ENCODE data around the gene GMDS.

The GMDS gene

DNA sequence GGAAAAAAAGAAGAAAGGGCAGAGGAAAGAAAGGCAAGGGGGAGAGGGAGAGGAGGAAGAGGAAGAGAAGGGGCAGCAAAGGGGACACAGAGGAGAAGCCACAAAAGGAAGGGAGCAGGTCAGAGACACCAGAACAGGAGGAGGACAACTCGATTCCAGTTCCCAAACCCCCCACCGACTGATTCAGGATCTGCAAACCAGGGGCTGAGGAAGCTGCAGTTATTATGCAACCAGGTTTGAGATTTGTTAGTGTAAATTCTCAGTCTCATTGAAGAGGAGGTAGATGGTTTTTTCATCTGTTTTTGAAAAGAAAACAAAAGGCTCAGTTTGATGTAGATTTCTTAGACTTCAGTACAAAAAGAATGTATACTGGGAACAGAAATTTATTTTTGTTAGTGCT lies 432.9 kb downstream of the GMDS start:
- no peak overlapping the region for H3K23ac ChIP-seq (ENCODE audit: low read length)
- no peak for DNase-seq
- no CpG with 5 or more reads among the region's 2 CpGs for WGBS (ENCODE audit: extremely low coverage, insufficient coverage, insufficient read length)

DNA sequence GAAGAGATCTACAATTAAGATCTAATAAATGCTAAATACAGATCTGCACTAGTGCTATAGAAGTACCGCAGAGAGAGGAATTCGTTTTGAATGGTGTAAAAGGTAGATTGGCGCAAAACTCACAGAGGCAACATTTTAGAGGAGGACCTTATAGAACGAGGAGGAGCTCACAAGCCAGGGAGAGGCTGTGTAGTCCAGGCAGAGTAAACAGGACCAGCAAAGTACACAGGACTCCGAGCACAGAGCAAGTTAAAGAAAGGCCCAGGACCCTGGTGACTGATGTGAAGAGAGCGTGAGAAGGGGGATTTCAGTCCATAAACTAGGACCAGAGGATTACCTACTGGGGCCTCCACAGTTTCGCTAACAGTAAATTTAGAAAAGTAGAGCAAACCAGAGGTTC lies 433.4 kb downstream of the GMDS start:
- Histone ChIP-seq H3K79me2 (ENCODE audit: control insufficient read depth, insufficient read depth, low read length, poor library complexity) (no peaks in the 10 kb centered on the region), H4K91ac (ENCODE audit: low read depth, low read length) (no peak overlapping the region), H3K79me1 (ENCODE audit: low read length) (no peaks in the 10 kb centered on the region), H3K4me3 (ENCODE audit: low read depth, low read length) (no peak overlapping the region), H2AK5ac (ENCODE audit: low read length) (no peak overlapping the region), H3K4me2 (ENCODE audit: low read length) (no peak overlapping the region), H4K8ac (ENCODE audit: low read depth, low read length) (no peak overlapping the region), H3K27me3 (ENCODE audit: insufficient read depth, low read length) (no peaks in the 10 kb centered on the region), H3K36me3 (ENCODE audit: control insufficient read depth in 1 of 2, insufficient read depth in 2 of 2, low read length in 2 of 2) (no peaks in the 10 kb centered on the region), H3K9me3 (ENCODE audit: insufficient read depth, low read depth, low read length) (no peaks in the 10 kb centered on the region), H3K18ac (ENCODE audit: low read length) (no peak overlapping the region), H3K4me1 (ENCODE audit: control insufficient read depth in 1 of 2, insufficient read depth in 2 of 2, low read length in 2 of 2) (no peaks in the 10 kb centered on the region), H2BK120ac (ENCODE audit: insufficient read depth, low read length, poor library complexity) (no peak overlapping the region), H3K27ac (ENCODE audit: low read depth, low read length) (no peak overlapping the region), H2AFZ (ENCODE audit: insufficient read depth, low read length, poor library complexity) (no peak overlapping the region), H3K4ac (ENCODE audit: low read depth, low read length) (no peak overlapping the region), H2BK12ac (ENCODE audit: low read length) (no peak overlapping the region), H3K23ac (ENCODE audit: low read length) (no peak overlapping the region), H4K12ac (ENCODE audit: low read depth, low read length) (no peak overlapping the region), H3K14ac (ENCODE audit: low read length) (no peak overlapping the region), H2BK5ac (ENCODE audit: low read depth, low read length, poor library complexity) (no peak overlapping the region), H3K9ac (ENCODE audit: low read length) (no peak overlapping the region)
- DNase-seq: no peak
- no CpG with 5 or more reads among the region's 7 CpGs for WGBS (ENCODE audit: extremely low coverage, insufficient coverage, insufficient read length)

More for the DNA sequence above, 432.9 kb downstream of the GMDS start:
- H2BK12ac ChIP-seq (ENCODE audit: low read length): no peak overlapping the region
- no peak overlapping the region for H2AK5ac ChIP-seq (ENCODE audit: low read length)
- no peaks in the 10 kb centered on the region for H3K79me1 ChIP-seq (ENCODE audit: low read length)
- H3K4me2 ChIP-seq (ENCODE audit: low read length): no peak overlapping the region
- H3K9ac ChIP-seq (ENCODE audit: low read length): no peak overlapping the region
- no peak overlapping the region for H3K14ac ChIP-seq (ENCODE audit: low read length)
- H2BK5ac ChIP-seq (ENCODE audit: low read depth, low read length, poor library complexity): no peak overlapping the region
- no peak overlapping the region for H4K91ac ChIP-seq (ENCODE audit: low read depth, low read length)
- H4K8ac ChIP-seq (ENCODE audit: low read depth, low read length): no peak overlapping the region
- no peak overlapping the region for H3K18ac ChIP-seq (ENCODE audit: low read length)
- no peak overlapping the region for H4K12ac ChIP-seq (ENCODE audit: low read depth, low read length)
- no peaks in the 10 kb centered on the region for H3K4me1 ChIP-seq (ENCODE audit: control insufficient read depth in 1 of 2, insufficient read depth in 2 of 2, low read length in 2 of 2)
- no peaks in the 10 kb centered on the region for H3K9me3 ChIP-seq (ENCODE audit: insufficient read depth, low read depth, low read length)
- no peak overlapping the region for H3K4me3 ChIP-seq (ENCODE audit: low read depth, low read length)
- H3K27ac ChIP-seq (ENCODE audit: low read depth, low read length): no peak overlapping the region
- no peaks in the 10 kb centered on the region for H3K36me3 ChIP-seq (ENCODE audit: control insufficient read depth in 1 of 2, insufficient read depth in 2 of 2, low read length in 2 of 2)
- H3K4ac ChIP-seq (ENCODE audit: low read depth, low read length): no peak overlapping the region
- no peaks in the 10 kb centered on the region for H3K27me3 ChIP-seq (ENCODE audit: insufficient read depth, low read length)
- H2BK120ac ChIP-seq (ENCODE audit: insufficient read depth, low read length, poor library complexity): no peak overlapping the region
- H3K79me2 ChIP-seq (ENCODE audit: control insufficient read depth, insufficient read depth, low read length, poor library complexity): no peaks in the 10 kb centered on the region
- H2AFZ ChIP-seq (ENCODE audit: insufficient read depth, low read length, poor library complexity): no peak overlapping the region

DNA sequence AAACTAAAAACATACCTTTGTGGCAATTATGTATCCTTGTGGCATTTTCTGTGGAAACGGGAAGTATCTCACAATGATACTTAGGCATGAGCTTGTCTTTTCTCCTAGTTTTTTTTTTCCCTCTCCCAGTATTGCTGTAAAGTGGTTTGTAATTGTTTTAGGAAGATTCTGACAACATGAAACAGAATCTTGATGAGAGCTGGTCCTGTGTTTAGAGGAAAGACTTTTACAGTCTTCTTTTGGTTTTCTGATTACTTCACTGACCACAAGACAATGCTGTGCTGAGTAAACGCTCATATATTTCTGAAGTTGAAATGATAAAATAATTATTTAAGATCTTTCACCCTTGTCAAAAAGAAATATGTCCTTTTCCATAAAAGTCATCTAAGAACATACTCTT lies 434.5 kb downstream of the GMDS start:
- H3K18ac ChIP-seq (ENCODE audit: low read length): no peak overlapping the region
- H2BK120ac ChIP-seq (ENCODE audit: insufficient read depth, low read length, poor library complexity): no peak overlapping the region
- H3K23ac ChIP-seq (ENCODE audit: low read length): no peak overlapping the region
- no peaks in the 10 kb centered on the region for H3K27me3 ChIP-seq (ENCODE audit: insufficient read depth, low read length)
- no peaks in the 10 kb centered on the region for H3K4me1 ChIP-seq (ENCODE audit: control insufficient read depth in 1 of 2, insufficient read depth in 2 of 2, low read length in 2 of 2)
- no peak for DNase-seq
- no peak overlapping the region for H2BK12ac ChIP-seq (ENCODE audit: low read length)
- H4K8ac ChIP-seq (ENCODE audit: low read depth, low read length): no peak overlapping the region
- no peak overlapping the region for H4K91ac ChIP-seq (ENCODE audit: low read depth, low read length)
- no peak overlapping the region for H3K9ac ChIP-seq (ENCODE audit: low read length)
- H3K79me1 ChIP-seq (ENCODE audit: low read length): no peaks in the 10 kb centered on the region
- H3K79me2 ChIP-seq (ENCODE audit: control insufficient read depth, insufficient read depth, low read length, poor library complexity): no peaks in the 10 kb centered on the region
- H3K9me3 ChIP-seq (ENCODE audit: insufficient read depth, low read depth, low read length): no peaks in the 10 kb centered on the region
- no peak overlapping the region for H4K12ac ChIP-seq (ENCODE audit: low read depth, low read length)
- WGBS (ENCODE audit: extremely low coverage, insufficient coverage, insufficient read length): no CpG with 5 or more reads among the region's 2 CpGs
- no peak overlapping the region for H2AFZ ChIP-seq (ENCODE audit: insufficient read depth, low read length, poor library complexity)
- no peaks in the 10 kb centered on the region for H3K36me3 ChIP-seq (ENCODE audit: control insufficient read depth in 1 of 2, insufficient read depth in 2 of 2, low read length in 2 of 2)
- no peak overlapping the region for H3K27ac ChIP-seq (ENCODE audit: low read depth, low read length)
- no peak overlapping the region for H3K4me2 ChIP-seq (ENCODE audit: low read length)
- H2BK5ac ChIP-seq (ENCODE audit: low read depth, low read length, poor library complexity): no peak overlapping the region
- H3K4ac ChIP-seq (ENCODE audit: low read depth, low read length): no peak overlapping the region
- H2AK5ac ChIP-seq (ENCODE audit: low read length): no peak overlapping the region
- H3K14ac ChIP-seq (ENCODE audit: low read length): no peak overlapping the region
- H3K4me3 ChIP-seq (ENCODE audit: low read depth, low read length): no peak overlapping the region

DNA sequence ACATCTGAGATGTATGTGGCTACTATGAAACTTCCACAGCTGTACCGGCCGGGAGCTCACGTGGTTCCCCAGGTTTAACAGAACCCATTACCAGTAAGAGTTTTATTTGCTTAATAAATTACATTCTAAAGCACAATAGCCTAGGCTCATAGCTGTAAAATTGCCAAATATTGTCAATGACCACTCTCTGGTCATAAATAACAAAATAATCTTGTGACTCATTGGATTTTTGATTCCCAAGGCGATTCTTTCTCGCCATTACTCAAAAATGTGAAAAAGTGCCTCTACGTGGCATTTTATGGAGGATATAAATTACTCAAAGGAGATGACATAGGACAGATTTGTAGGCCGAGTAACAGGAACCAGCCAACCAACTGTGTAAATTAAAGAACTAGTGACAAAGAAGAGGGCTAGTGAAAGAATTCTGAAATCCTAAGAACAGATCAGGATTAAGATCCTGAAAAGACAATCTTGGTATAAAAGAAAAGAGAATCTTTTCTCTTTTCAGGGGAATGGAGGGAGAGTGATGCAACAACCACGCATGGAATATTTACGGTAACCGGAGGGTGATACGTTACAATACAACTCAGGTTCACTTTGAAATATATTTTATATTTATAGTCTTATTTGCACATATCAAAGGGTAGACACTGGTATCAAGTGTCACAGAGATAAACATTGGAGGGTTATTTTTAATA lies 436.0 kb downstream of the GMDS start:
- Histone ChIP-seq H4K8ac (ENCODE audit: low read depth, low read length) (no peak overlapping the region), H2AFZ (ENCODE audit: insufficient read depth, low read length, poor library complexity) (no peak overlapping the region), H3K4me2 (ENCODE audit: low read length) (no peak overlapping the region), H2BK12ac (ENCODE audit: low read length) (no peak overlapping the region), H3K14ac (ENCODE audit: low read length) (no peak overlapping the region), H3K4ac (ENCODE audit: low read depth, low read length) (no peak overlapping the region), H2AK5ac (ENCODE audit: low read length) (no peak overlapping the region), H3K9ac (ENCODE audit: low read length) (no peak overlapping the region), H3K4me1 (ENCODE audit: control insufficient read depth in 1 of 2, insufficient read depth in 2 of 2, low read length in 2 of 2) (no peaks in the 10 kb centered on the region), H4K91ac (ENCODE audit: low read depth, low read length) (no peak overlapping the region), H3K4me3 (ENCODE audit: low read depth, low read length) (no peak overlapping the region), H3K36me3 (ENCODE audit: control insufficient read depth in 1 of 2, insufficient read depth in 2 of 2, low read length in 2 of 2) (no peaks in the 10 kb centered on the region), H3K18ac (ENCODE audit: low read length) (no peak overlapping the region), H2BK5ac (ENCODE audit: low read depth, low read length, poor library complexity) (no peak overlapping the region), H3K27me3 (ENCODE audit: insufficient read depth, low read length) (no peaks in the 10 kb centered on the region), H3K27ac (ENCODE audit: low read depth, low read length) (no peak overlapping the region), H3K79me2 (ENCODE audit: control insufficient read depth, insufficient read depth, low read length, poor library complexity) (no peaks in the 10 kb centered on the region), H3K79me1 (ENCODE audit: low read length) (no peaks in the 10 kb centered on the region), H2BK120ac (ENCODE audit: insufficient read depth, low read length, poor library complexity) (no peak overlapping the region), H3K9me3 (ENCODE audit: insufficient read depth, low read depth, low read length) (no peaks in the 10 kb centered on the region), H4K12ac (ENCODE audit: low read depth, low read length) (no peak overlapping the region), H3K23ac (ENCODE audit: low read length) (no peak overlapping the region)
- DNase-seq: no peak
- WGBS (ENCODE audit: extremely low coverage, insufficient coverage, insufficient read length): no CpG with 5 or more reads among the region's 11 CpGs
